ENCODE results near the gene CNGB1.
"Not testable (repeated sequence)": the region's sequence is repeated elsewhere in the genome, so short reads cannot be mapped to it uniquely, and the experiment has no call there.

Gene CNGB1

DNA sequence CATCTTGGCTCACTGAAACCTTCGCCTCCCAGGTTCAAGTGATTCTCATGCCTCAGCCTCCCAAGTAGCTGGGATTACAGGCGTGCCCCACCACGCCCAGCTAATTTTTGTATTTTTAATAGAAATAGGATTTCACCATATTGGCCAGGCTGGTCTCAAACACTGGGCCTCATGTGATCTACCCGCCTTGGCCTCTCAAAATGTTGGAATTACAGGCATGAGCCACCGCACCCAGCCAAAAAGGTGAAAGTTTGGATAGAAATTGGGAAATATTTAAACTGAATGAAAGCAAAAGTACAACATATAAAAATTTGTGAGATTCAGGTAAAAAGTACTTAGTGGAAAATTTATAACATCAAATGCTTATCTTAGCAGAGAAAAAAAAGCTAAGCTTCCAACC is 115.7 kb downstream of the CNGB1 start:
- DNase-seq (ENCODE audit: low spot score): no peak

DNA sequence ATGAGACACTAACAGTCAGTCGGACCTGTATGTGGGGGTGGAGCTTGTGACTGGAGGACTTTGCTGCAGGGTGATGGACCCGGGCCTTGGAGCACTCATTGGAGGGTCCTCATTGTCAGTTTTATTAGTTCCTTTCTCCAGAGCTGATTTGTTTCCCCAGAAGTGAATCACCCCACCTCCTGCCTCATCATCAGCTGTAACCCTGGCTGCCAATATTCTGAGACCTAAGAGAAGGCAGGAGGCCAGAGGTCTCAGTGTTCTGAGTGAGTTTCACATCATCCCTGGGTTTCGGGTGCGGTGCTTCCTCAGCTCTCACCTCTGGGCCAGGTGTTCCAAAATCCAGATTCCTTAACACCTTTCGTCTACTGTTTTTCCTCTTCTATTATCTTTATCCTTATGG is 118.7 kb downstream of the CNGB1 start:
- no peak for DNase-seq (ENCODE audit: low spot score)

DNA sequence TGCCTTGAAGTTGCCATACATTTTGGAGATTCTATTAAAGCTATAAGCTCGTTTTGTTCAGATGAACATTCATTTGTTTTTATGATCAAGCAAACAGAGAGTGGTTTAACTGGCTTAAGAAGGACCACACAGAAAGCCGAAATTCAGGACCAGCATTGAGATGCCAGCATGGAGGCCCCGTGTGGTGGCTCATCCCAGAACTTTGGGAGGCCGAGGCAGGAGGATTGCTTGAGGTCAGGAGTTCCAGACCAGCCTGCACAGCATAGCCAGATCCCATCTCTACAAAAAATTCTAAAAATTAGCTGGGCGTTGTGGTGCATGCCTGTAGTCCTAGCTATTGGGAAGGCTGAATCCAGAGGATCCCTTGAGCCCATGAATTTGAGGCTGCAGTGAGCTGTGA is 122.7 kb downstream of the CNGB1 start:
- no peak for DNase-seq (ENCODE audit: low spot score)

DNA sequence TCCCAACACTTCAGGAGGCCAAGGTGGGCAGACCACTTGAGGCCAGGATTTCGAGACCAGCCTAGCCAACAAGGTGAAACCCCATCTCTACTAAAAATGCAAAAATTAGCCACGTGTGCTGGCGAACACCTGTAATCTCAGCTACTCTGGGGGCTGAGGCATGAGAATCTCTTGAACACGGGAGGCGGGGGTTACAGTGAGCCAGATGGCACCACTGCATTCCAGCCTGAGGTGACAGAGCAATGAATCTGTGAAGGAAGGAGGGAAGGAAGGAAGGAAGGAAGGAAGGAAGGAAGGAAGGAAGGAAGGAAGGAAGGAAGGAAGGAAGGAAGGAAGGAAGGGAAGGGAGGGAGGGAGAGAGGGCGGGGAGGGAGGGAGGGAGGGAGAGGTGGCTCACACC is 124.0 kb downstream of the CNGB1 start:
- not testable (repeated sequence) for DNase-seq (ENCODE audit: low spot score)

DNA sequence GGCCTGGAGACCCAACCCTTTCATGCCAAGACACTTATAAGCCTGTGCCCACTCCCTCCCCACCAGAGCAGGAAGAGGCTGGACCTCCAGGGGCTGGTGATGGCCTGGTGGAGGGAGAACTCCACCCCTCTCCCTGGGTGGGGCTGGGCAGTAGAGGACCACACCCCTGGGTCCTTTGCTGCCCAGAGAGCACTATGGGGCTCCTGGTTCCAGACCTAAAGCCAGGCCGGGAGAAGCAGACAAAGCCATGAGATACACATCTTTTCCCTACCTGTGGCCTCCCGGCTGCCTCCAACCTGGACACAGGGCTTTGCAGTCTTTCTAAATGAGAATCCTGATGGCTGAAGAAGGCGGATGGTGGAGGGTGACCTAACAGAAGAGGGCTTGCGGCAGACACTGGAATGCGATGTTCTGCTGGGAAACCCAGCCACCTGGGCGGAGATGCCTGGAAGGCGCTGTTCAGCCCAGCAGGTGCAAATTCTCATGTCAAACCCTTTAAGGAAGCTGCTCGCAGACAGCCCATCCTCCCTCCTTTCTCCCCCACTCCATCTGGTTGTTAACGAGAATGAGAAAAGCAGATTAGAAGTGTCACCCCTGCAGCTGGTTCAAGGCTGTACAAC is 124.7 kb downstream of the CNGB1 start:
- DNase-seq (ENCODE audit: low spot score): no peak

DNA sequence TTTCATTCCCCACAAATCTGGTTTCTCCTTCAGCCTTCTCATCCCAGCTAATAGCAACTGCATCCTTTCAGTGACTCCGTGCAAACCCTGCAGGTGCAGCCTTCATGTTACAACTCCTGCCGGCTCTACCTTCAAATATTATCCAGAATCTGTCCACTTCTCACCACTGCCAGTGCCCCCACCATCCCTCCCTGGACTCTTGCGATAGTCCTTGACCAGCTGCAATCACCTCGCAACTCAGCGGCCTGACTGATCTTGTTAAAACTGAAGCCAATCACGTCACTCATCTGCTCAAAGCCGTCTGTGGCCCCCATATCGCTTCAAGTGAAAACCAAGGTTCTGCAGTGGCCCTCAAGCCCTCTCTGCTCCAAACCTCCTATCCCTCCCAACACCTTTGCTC is 125.8 kb downstream of the CNGB1 start:
- no peak for DNase-seq (ENCODE audit: low spot score)

DNA sequence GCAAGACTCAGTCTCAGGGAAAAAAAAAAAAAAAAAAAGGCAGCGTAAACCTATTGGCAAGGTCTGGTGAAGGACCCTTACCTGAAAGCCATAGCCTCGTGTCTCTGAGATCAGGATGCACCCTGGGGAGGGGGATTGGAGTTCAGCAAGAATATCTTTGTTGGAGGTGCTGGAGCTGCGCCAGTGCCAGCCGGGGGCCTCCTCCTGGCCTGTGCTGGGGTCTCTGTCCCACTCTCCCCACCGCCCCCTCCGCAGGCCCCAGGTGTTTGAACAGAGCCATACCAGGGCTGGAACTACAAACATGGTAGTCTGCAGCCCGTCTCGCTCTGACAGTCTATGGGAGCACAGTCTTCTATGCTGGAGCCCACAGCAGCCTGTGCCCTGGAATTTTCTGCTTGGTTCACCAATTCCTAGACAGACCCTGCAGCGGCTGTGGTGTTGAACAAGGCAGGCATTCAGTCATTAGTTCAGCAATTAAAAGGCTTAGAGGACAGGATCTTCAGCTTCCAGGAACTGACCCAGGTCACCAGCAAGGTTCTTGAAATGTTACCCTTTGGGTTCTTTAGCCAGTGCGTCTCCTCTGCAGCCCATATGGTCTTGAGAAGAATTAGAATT is 126.4 kb downstream of the CNGB1 start:
- DNase-seq (ENCODE audit: low spot score): no peak

DNA sequence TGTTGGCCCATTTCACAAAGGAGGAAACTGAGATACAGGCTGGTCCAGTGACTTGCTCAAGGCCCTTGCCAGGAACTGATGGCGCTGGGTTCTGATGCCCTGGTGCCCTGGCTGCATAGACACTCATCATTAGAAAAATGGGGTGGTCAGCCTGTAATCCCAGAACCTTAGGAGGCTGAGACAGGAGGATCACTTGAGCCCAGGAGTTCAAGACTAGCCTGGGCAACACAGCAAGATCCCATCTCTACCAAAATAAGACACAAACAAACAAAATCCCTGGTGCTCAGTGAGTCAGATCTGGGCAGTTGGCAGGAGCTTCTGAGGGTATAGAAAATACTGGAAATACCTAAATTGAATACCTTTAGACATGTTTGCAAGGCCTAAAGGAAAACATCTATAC is 127.5 kb downstream of the CNGB1 start:
- no peak for DNase-seq (ENCODE audit: low spot score)

DNA sequence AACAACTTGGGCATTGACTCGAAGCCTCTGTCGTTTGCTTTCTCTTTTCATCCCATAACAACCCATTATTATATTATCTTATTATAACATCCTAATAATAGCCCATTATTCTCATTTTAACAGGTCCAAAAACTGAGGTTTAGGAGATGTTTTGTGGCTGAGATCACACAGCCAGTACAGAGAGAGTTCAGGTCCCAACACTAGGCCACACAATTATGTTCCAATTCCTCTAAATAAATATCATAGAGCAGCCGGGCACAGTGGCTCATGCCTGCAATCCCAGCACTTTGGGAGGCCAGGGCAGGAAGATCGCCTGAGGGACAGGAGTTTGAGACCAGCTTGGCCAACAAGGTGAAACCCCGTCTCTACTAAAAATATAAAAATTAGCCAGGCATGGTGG is 128.3 kb downstream of the CNGB1 start:
- no peak for DNase-seq (ENCODE audit: low spot score)

DNA sequence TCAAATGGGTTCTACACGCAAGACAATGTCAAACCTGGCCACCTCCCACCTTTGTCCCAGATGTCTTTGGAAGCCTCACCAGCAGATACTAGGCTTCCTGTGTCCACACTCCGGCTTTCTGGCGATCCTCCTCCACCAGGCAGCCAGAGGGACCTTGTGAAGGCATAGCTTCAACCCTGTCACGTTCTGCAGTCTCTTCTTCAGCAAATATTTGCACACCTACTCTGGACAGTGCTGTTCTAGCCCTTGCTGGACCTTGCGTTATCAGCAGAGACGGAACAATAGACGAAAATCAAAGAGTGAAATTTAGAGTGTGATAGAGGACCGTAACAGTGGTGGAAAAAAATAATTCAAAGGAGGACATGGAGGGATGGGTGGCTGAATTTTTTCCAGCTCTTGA is 130.1 kb downstream of the CNGB1 start:
- DNase-seq (ENCODE audit: low spot score): no peak

DNA sequence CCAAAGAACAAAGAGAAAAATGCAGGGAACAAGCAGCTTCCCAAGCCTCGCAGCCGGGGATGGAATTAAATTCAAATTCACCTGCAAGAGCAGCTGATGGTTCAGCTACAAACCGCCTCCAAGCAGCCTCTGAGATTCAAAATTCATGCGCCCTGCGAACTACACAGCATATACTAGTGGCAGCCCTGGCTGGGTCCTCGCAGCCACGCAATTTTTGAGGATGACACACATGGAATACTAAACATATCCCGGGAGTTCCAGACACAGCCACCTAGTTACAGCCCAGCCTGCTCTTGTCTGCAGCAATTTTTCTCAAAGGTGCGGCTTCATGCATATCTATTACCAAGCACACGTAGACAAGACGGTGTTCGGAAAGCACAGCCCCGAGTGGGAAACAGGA is 132.8 kb downstream of the CNGB1 start:
- DNase-seq (ENCODE audit: low spot score): no peak

DNA sequence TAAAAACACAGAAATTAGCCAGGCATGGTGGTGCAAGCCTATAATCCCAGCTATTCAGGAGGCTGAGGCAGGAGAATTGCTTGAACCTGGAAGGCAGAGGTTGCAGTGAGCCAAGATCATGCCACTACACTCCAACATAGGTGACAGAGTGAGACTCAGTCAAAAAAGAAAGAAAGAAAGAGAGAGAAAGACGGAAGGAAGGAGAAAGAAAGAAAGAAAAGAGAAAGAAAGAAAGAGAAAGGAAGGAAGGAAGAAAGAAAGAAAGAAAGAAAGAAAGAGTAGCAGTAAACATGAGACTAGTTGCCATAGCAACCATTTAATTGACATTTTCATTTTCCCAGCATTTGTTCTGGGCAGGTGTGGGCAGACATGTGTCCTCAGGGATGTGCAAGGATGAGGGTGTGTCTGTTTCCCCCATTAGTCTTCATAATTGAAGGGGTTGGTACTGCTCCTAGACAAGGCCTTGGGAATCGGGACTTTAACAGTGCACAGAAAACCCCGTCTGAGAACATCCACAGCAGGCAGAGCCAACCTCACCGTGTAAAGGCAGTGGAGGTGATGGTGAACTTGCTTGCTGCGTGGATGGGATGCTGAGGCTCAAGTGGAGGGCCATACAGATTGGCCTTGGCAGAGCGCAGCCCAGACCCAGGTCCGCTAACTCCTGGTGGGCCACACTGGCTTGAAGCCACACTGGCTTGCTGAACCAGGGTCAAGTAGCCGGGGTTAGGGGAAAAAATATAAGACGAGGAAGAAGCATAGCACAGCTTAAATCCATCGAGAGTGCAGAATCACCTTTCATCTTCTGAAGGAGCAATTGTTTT is 133.4 kb downstream of the CNGB1 start:
- DNase-seq (ENCODE audit: low spot score): no peak

DNA sequence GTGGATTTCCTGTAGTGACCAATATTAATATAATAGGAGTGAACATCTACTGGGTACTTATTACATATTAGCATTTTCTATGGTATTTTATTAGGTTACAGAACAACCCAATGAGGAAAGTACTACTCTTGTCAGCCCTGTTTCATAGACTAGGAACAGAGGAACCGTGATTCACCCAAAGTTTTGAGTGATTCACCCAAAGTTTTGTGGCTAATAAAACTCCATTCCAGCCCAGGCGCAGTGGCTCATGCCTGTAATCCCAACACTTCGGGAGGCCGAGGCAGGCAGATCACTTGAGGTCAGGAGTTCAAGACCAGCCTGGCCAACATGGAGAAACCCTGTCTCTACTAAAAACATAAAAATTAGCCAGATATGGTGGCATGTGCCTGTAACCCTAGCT is 135.5 kb downstream of the CNGB1 start:
- not testable (repeated sequence) for DNase-seq (ENCODE audit: low spot score)

DNA sequence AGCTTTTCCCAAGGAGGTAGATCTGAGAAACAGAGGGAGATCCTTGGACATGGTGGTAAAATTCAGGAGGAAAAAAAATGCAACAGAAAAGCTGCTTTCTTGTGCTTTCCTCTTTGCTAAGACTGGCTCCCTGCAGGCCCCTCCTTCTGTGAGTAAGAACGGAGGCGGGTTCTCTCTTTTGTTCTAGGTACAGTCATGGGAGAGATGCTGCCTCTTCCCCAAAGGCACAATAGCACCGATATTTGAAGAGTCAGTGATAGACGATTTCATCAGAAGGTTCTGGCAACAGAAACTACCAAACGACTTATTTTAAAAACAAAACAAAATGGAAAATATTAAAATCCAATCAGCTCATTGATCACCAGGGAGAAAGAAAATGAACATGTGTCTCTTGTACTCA is 136.0 kb downstream of the CNGB1 start:
- no peak for DNase-seq (ENCODE audit: low spot score)

All from globus pallidus (tissue), 1 donor.